GM21360 (cell line): ENCODE measurements around the gene TMIE.
"Not testable (repeated sequence)": the region's sequence is repeated elsewhere in the genome, so short reads cannot be mapped to it uniquely, and the experiment has no call there.

Source experiments
- ATAC-seq: cut with Tn5 transposase; IDR thresholded peaks from one replicate; pipeline ENCODE4 v1.9.1; 2021; ENCODE audit warnings: mild to moderate bottlenecking, moderate library complexity; ENCODE audit not compliant: unreplicated experiment

The TMIE gene

DNA sequence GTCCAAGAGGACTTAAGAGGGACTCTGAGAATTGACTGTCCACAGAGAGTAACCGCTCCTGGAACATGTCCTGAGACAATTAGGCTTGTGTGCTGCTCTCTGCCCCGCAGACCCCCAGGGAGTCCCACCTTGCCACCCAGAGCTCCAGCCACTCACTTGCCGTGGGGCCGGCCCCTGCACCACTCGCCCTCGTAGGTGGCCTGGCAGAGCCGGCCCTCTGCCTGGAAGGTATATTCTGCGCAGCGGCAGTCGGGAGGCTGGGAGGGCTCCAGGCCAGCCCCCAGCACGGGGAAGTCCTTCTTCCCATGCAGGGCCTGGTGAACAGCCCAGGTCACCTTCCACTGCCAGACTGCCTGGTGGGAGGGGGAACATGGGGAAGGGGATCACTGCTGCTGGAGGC, 18.2 kb upstream of the TMIE start:
- no peak for ATAC-seq

DNA sequence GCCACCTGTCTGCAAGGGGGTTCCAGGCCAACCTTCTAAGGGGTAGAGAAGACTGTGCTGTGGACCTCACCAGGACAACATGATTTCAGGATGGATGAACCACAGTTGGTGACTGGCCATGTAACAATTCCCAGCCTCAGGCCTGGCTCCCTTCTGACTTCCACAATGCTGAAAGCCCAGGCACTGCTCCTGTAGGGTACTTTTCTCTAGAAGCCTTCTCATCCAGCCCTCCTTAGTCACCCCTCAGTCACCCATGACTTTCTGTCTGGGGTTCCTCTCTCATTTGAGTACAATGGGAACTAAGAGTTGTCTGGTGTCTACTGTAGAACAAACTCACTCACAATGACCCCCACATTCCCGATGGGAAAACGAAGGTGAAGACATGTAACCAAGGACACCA, 16.3 kb upstream of the TMIE start:
- ATAC-seq: no peak

DNA sequence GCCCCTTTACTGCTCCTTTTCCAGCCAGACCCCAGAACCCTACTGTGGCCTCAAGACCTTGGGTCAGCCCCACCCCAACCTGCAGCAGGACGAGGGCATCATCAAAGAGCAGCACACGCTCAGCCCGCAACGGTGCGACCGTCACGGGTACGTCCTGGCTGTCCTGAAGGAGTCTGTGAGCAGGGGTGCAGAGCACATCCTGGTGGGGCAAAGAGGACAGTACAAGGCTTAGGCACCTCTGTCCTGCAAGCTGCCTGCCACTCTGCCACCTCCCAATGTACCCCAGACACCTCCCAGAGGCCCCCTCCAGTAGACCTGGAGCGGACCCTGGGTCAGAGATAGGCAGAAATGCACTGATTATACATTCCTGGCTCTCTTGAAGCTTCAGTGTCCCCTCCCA, 15.7 kb upstream of the TMIE start:
- ATAC-seq: no peak

DNA sequence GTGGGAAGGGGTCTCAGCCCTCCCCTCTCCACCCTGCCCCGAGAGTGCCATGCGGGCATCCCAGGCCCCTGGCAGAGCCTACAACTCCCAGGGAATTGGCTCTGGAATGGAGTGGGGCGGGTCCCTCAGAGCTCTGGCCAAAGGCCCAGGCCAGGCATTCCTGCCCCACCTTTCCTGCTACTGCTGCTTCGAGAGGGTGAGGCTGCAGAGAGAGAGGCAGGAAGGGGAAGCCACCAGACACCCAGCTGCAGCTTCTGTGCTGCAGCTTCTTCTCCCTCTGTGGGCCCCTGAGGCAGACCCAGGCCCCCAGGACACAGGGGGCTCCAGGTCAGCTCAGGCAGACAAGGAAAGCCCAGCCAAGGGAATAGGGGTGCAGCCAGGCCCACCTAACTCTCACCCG, 10.4 kb upstream of the TMIE start:
- no peak for ATAC-seq

DNA sequence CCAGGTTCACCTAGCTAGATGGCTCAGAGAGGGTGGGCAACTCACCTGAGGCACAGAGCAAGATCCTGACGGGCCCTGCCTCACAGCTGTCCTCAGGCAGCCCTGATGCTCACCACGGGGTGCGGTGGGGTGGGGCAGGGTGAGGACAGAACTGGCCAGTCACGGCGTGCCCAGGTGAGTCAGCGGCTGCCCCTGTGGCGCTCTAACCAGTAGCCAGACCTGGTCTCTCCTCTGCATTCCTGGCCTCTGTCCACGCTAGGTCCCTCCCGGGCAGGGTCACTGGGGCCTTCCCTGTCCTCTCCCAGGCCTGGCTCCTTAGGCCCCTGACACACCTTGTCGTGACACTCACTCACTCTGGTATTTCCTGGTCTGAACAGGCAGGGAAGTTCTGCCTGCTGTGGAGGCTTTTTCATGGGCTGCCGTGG, 8.6 kb upstream of the TMIE start:
- ATAC-seq: no peak

DNA sequence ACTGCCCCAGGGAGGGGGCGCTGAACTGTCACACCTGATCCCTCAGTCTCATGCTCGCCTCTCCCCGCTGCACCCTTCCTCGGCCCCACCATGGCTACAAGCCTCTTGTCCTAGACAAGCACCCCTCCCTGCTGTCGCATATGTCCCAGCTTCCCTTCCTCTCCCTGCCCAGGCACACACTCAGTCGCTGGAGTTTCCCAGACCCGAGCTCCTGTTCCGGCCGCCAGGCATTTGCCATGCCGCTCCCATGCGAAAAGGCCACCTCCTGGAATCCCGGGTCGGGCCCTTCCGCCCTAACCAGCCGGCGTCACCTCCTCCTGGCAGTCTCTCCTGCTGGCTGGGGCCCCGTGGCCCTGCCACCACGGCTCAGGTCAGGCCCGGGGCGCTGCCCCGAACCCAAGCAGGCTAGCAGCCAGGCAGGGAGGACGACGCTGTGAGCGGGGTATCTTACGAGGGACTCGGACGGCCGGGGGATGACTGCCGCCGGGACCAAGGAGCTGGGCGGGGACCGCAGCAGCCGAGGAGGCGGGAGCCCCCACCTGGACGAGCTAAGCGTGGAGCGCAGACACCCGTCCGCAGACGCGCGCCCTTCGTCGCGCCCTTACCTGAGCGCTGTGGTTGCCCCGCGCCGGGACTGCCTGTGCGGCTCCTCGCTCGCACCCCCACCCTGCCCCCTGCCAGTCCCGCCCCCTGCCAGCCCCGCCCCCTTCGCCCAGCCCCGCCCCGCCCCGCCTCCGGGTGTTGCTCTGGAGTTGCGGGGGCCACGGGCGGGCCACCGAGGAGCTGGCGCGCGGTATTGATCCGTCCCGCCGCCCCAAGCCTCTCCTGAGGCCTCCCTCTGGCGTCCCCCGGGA, 7.9 kb upstream of the TMIE start, which contains the start of gene ALS2CL:
Gene ALS2CL (minus strand): TSS at position 642 of the 854 bp plus-strand sequence. CDS start 4,239 bp downstream, outside the sequence.
- ATAC-seq: no peak

DNA sequence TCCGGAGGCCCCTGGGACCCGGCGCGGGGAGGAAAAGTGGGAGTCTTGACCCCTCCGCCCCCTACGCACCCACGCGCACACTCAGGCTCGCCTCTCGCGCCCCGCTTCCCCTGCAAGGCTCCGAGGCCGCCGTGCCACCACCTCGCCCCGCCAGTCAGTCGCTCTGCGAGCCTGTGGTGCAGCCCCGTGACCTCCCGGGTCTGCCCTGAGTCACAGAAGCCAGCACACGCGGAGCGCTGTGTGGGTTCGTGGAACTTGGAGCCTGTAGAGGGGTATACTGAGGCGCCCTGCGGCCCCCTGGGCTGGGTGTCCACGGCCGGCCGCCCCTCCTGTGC, 7.3 kb upstream of the TMIE start:
- no peak for ATAC-seq

DNA sequence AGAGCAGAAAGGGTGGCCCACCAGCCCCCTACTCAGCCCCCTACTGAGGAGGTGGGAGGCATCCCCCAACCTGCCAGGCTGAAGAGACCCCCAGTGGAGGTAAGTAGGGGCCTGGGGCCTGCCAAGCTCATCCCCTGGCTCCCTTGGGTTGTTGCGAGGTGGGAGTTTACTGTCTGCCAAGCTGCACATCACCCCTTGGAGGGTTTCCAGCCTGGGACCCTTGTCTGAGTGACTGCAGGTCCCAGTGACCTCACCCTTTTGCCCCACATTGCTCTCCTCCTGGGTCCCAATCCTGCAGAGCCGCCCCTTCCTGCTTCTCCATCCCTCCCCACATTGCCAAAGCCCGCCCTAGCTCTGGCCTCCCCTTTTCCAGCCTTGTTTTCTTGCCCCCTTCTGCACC, 6.7 kb upstream of the TMIE start:
- no peak for ATAC-seq

DNA sequence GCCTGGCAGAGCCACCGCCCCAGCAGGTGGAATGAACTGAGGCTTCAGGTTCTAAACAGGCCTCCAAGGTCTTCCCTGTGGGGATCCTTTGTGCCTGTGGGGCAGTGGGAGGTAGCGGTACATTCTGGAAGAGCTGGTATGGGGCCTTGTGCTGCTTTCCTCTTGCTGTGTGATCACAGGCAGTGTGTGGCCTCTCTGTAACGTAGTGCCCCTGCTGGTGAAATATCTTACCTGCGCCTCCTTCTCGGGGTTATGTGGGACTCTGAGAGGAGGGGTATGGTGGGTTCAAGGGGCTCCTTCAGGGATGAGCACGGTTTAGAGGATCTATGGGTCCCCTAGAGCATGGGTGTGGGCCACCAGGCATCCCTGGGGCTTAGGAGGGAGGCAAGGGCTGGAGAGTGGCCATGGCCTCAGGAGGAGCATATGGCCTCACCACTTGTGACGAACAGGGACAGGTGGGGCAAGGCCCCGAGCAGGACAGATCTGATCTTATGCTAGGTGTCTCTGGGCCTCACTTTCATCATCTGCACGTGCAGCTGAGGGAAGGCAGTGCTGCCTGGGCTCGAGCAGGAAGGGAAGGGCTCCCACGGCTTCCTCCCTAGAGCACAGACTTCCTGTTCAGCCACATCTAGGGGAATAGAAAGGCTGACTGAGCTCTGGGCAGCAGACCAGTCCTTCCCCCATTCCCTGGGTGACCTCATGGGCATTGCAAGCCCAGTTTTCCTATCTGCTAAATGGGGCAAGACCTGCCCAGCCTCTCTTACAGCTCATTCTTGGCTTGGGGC, 5.8 kb upstream of the TMIE start:
- no peak for ATAC-seq

DNA sequence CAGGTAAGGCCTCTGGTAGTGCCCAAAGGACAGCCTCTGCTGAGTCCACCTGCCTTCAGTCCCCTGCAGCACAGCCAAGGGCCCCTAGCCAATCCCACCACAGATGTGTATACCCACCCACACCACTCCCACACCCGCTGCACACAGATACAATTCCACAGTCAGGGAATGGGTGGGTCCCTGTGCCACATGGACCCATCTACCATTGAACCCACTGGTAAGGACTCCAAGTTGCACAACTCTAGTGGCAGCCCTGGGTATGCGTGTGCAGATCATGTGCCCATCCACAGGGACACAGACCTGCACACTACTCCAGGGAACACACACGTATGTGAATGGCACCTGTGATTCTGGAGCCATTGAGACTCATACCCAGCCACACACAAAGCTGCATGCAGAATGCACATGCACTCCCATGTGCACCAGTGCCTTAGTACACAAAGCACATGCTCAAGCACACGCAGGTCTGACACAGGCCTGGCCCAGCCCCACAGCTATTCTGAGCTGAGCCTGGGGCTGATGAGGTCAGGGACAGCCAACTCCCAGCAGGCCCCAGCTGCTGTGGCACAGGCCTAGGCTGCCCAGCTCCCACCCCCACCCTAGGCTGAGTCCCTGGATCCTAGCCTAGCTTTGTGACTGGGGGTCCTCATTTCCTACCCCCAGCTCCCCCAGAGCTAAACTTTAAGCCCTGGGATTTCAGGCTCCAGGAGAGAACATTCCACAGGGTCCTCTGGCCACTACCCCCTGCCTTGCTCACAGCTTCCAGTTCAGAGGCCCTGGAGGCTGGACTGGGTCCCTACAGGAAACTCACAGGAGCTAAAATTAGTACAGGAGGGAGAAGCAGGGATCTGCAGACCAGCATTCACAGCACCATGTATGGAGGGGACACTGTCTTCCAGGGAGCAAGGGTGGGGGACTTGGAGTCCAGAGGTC, 5.0 kb upstream of the TMIE start:
- ATAC-seq: no peak

DNA sequence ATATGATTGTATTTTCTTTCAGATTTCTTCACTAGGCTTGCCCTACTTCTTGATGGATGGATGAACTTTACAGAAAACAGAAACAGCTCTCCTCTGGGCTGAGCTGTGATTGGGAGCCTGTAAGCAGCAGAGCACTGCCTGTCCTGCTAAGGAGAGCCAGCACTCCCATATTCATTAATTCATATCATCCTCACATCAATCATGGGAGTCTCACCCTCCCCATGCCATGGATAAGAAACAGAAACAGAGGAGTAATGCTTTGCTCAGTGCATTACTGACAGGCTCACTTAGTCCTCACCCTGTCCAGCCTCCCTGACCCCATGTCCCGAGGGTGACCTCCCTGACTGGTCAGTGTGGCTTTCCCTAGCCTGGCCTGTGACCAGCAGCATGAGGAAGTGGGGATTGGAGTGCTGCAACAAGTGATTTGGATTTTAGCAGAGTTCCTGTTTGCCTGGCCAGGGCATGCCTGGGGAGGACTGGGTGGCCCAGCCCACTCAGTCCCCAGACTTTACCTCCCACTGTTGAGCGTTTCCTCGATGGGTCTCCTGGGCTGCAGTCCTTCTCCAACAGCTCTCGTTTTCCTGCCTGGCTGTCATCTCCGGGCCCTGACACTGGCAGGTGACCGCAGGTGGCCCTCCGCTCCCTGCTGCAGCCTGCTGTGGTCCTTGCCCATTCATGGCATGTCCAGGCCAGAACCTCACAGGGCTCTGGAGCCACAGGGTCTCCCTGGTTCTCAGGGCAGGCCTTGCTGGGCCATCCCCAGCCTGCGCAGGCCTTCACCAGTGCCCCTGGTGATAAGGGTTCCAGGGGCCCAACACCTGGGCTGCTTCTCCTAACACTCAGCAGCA, 1.3 kb upstream of the TMIE start:
- ATAC-seq: no peak

DNA sequence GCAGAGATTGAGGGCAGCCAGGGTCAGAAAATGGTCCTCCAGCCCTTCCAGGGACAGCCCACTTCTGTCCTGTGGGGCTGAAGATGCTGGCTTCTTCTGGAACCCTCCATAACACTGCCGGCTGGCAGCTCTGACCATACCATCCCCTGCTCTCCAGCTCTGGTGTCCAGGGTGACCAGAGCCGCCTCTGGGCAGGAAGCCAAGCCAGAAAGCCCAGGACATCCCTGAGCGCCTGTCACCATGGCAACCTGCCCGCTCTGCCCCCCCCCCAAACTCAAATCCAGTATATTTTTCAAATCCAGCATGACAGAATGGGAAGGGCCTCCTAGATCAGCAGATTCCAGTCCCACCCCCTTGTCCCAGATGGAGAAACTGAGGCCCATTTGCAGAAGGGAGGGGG, 420 bp upstream of the TMIE start:
- no peak for ATAC-seq

DNA sequence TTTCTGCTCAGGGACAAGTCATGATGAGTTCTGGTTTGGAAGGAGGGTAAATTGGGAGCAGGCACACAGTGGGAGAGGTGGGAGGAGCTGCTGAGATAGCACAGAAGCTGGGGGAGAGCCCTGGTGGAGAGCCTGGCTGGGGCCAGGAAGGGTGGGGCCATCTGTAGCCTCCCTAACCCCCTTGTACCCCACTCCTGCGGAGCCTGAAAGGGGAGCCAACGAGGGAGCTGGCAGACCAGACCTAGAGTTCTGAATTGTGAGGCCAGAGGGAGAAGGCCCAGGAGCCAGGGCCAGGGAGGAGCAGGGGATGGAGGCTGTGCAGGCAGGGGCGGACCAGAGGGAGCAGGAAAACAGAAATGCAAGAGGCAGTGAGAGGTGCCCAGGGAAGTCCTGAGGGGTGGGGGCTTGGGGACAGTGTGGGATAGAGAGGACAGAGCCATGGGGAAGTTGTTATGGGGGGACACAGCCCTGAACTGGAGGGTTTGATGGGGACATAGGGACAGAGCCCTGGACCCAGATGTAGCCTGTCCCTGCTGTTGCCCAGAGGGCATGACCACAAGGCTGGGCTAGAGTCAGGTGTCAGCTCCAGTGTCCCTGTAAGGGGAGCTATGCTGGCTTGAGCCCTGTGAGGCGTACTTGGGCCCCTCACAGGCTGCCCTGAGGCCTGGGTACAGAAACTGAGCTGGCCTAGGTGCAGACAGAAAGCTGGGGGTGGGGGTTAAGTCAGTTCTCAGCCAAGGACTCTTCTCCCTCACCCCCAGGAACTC, 1.2 kb downstream of the TMIE start:
- ATAC-seq: no peak

DNA sequence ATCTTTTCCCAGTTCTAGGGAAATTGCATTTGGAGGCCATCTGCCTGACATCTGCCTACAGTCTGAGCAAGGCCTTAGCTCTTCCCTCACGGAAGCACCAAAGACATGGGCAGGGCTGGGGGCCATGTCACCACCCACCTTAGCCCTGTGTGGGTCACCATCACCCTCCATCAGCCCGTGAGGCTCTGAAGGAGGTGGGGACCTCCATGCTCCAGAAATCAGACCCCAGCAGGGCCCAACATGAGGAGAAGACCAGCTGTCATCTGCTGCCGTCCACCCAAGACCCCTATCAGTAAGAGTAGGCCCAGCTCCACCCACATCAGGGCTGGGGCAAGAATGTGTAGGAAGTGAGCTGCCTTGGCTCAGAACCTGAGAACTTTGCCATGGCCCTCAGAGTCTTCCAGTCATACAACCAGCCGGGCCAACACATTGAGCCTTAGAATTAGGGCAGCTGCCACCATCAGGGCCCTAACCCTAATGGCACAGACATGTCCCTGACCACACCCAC, 1.9 kb downstream of the TMIE start:
- ATAC-seq: no peak

DNA sequence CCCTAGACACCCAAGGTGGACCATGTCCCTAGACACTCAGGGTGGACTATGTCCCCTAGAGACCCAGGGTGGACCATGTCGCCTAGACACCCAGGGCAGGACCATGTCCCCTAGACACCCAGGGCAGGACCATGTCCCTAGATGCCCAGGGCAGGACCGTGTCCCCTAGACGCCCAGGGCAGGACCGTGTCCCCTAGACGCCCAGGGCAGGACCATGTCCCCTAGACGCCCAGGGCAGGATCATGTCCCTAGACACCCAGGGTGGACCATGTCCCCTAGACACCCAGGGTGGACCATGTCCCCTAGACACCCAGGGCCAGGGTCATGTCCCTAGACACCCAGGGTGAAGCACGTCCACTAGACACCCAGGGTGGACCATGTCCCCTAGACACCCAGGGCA, 3.2 kb downstream of the TMIE start:
- not testable (repeated sequence) for ATAC-seq

DNA sequence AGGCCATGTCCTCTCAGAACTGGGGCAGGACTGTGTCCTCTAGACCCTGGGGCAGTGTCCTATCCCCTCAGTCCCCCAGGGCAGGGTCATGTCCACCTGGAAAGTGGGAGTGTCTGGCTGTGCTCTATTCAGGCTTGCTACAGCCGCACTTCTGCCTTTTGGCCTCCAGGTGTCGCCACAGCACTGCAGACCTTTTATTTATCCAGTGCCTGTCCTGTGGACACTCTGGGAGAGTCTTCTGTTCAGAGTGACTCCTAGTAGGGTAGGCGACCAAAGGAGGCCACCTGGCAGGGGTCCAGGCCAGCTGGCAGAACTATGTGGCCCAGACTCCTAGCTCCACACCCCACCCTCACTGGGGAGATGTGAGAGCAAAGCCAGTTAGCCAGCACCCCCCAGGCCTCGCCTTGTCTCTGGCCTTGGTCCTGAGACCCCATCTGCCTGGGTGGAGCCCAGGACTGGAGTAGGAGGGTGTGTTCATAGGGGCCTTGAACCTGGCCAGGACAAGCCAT, 3.9 kb downstream of the TMIE start:
- ATAC-seq: no peak

DNA sequence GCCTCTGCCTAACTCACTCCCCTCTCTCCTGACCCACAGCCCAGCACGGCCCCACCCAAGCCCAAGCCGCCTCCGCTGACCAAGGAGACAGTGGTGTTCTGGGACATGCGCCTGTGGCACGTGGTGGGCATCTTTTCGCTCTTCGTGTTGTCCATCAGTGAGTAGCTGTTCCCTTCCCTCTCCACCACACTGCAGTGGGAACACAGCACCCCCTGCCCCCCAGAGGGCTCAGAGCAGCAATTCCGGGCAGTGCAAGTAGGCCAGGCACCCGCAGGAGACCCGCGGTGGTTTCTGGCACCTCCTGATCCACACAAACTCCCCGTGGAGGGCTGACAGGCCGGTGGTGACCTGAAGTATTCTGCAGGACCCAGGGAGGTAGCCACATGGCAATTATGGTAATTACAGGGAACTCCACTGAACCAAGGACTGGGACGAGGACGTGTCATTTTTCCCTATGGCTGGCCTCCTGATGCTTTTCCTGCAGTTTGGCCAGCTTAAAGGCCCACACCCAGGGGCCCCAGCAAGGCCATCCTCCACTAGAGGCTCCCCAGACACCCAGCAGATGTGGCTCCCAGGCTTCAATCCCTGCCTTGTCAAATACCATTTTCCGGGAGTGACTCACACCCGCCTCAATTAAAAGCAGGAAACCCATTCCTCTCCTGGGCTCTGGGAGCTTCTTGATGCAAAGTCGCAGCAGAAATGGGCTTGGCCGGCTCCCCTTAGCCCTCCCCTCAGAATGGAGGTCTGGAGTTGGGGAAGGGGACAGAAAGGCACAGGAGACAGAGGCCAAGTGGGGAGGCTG, 4.8 kb downstream of the TMIE start:
- ATAC-seq: no peak
